Upper lobe of right lung (tissue), 1 donor: ENCODE results near the gene RASD1. TPM values are rescaled to one million over a fixed set of nuclear protein-coding genes. Genes with fewer than 3 reads are reported as not detected.

ENCODE experiments used
- ATAC-seq: fragments of 200-7000 bp; cut with Tn5 transposase; one replicate; pipeline ENCODE4 v1.9.1; 2020; ENCODE audit warnings: mild to moderate bottlenecking, moderate library complexity
- DNase-seq: peaks from one replicate; pipeline ENCODE4 v3.0.0-alpha.2; 2020
- H3K27ac ChIP-seq: fragments of 200-600 bp; one replicate; pipeline ENCODE4 v1.8.0; 2022
- H3K27me3 ChIP-seq: fragments of 200-600 bp; one replicate; pipeline ENCODE4 v1.8.0; 2022; ENCODE audit warnings: mild to moderate bottlenecking
- H3K36me3 ChIP-seq: fragments of 200-600 bp; one replicate; pipeline ENCODE4 v1.8.0; 2022
- H3K4me1 ChIP-seq: fragments of 200-600 bp; one replicate; pipeline ENCODE4 v1.8.0; 2022
- H3K4me3 ChIP-seq: fragments of 200-600 bp; one replicate; pipeline ENCODE4 v1.8.0; 2022; ENCODE audit warnings: mild to moderate bottlenecking
- H3K9me3 ChIP-seq: fragments of 200-600 bp; one replicate; pipeline ENCODE4 v1.8.0; 2022
- intact Hi-C: fragments of 100-400 bp; cut with DNase I; formaldehyde crosslinking; loops from one replicate; pipeline ENCODE4 v1.11.0; 2022
- total RNA-seq: library from RNA; stranded (reverse); fragmentation: NEBNext Ultra II Directional; extraction: Animal tissue kit (Norgen Biotek cat#: 25700); gene quantifications from one replicate; pipeline ENCODE4 v1.2.1, GENCODE V29; 2021
- TF ChIP-seq, protein P1 (sequence below): fragments of 200-600 bp; IDR thresholded peaks from one replicate; pipeline ENCODE4 v1.8.0; 2022; ENCODE audit warnings: antibody characterized with exemption
- donor health status: DM: no; HTN: yes; CAD: no; lungs with severe emphysema.

The RASD1 gene
- total RNA-seq, 1 donor from 2014 or later: 39.2 TPM

DNA sequence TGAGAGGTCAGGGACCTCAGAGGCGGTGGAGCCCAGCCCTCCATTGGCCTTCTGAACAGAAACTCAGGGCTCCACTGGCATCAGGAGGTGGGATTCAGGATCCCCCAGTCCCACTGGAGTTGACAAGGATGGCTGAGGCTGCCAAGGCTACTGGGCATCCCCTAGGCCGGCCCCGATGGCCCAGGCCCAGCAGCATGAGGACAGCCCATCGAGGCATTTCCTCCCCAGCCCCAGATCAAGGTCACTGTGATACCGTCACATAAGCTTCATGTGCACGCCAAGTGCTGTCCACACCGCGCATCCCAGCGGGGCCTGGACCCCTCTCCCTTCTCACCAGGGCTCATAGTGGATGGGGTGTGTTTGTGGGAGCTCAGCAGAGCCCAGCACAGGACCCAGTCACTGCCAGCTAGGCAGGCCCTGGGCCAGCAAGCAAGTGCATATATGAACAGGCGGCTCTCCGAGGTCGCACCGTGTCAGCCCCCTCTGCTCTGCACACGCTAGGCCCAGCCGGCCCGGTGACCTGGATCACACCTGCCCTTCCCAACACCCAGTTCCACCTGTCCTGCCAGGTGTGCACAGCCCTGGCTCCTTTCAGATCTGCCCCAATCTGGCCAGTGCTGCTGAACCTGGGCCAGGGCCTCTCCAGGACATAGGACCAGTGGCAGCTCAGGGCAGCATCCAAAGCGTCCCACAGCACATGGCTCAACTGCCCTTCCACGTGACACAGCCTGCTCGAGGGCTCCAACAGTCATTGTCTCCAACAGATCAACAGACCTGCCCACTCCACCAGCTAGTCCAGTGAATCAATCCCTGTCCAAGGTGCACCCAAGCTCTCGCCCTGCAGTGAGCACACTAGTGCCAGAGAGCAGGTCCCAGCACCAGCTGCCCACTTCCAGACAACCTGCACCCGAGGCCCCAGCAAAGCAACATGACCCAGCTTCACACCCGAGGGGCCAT is 32.8 kb upstream of the RASD1 start:
- Histone ChIP-seq H3K36me3 (no peaks in the 10 kb centered on the region), H3K27me3 (no peaks in the 10 kb centered on the region), H3K4me3 (no peak overlapping the region), H3K4me1 (no peaks in the 10 kb centered on the region), H3K27ac (no peak overlapping the region), H3K9me3 (no peaks in the 10 kb centered on the region)
- TF ChIP-seq, protein P1, sequence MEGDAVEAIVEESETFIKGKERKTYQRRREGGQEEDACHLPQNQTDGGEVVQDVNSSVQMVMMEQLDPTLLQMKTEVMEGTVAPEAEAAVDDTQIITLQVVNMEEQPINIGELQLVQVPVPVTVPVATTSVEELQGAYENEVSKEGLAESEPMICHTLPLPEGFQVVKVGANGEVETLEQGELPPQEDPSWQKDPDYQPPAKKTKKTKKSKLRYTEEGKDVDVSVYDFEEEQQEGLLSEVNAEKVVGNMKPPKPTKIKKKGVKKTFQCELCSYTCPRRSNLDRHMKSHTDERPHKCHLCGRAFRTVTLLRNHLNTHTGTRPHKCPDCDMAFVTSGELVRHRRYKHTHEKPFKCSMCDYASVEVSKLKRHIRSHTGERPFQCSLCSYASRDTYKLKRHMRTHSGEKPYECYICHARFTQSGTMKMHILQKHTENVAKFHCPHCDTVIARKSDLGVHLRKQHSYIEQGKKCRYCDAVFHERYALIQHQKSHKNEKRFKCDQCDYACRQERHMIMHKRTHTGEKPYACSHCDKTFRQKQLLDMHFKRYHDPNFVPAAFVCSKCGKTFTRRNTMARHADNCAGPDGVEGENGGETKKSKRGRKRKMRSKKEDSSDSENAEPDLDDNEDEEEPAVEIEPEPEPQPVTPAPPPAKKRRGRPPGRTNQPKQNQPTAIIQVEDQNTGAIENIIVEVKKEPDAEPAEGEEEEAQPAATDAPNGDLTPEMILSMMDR: no peak
- no peak for DNase-seq
- intact Hi-C loops: no loop called here
- ATAC-seq: peak; percentile 20

DNA sequence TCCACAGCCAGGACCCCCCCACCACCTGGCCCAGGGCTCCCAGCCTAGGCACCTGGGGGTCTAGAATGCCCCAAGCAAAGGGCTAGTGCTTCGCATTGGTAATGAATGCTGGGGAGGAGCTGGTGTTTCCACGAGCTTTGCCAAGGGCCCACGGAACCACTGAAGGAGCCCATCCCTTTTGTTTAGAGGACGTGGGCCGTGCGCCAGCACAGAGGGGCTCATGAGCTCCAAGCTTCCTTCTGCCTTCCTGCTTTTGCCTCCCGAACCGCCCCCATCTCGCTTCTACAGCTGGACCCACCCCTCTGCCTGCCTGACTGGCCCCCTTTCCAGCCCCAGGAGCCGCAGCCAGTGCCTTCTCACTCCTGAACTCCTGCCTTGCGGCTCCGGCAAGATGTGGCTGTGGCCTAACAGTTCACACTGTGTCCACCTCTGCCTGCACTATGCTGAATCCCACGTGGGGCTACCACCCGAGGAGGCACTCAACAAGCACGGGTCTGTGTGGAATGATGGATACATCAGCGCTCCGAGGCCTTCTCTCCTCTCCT is 31.8 kb upstream of the RASD1 start:
- TF ChIP-seq, protein P1: no peak
- no peaks in the 10 kb centered on the region for H3K4me1 ChIP-seq
- no peak for DNase-seq
- no peak overlapping the region for H3K4me3 ChIP-seq
- H3K36me3 ChIP-seq: no peaks in the 10 kb centered on the region
- ATAC-seq: no peak
- no peaks in the 10 kb centered on the region for H3K27me3 ChIP-seq
- no peak overlapping the region for H3K27ac ChIP-seq
- intact Hi-C loops: no loop called here
- no peaks in the 10 kb centered on the region for H3K9me3 ChIP-seq

DNA sequence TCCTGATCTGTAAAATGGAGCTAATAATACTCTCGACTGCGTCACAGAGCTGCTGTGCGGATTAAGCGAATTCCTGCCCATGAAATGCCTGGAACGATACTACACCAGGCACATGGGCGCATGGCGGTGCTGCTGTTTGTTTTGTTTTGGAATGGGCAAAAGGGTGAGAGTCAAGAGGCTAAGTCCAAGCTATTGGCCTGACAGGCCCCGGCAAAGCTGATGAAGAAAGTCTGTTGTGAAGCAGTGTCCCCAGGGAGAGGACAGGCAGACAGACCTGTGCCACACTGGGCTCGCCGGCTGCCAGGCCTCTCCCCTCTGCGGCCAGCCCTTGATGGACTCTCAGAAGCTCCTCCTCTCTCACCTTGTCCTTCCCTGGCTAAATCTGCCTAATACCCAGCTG is 31.3 kb upstream of the RASD1 start:
- no peaks in the 10 kb centered on the region for H3K4me1 ChIP-seq
- DNase-seq (no peak), ATAC-seq (peak; percentile 73)
- H3K36me3 ChIP-seq: no peaks in the 10 kb centered on the region
- H3K27ac ChIP-seq: no peak overlapping the region
- TF ChIP-seq, protein P1: no peak
- intact Hi-C loops: no loop called here
- no peaks in the 10 kb centered on the region for H3K27me3 ChIP-seq
- H3K4me3 ChIP-seq: no peak overlapping the region
- H3K9me3 ChIP-seq: no peaks in the 10 kb centered on the region

DNA sequence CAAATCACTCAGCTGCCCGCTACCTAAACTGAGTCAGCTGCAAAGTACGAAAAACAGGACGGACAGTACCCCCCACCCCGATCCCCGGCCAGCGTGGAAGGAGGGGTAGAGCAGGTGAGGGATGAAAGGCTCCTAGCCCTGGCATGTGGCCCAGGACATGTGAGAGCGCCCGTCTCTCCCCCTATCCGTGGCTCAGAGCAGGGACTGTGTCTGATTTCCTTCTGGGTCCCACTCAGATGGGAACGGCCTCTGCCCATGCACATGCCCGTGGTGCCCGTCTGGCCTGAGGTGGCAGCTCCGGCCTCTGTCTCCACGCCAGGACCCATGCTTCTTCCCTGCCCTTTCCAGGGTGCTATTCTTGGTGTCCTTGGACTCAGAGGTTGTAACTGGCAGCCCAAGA is 30.2 kb upstream of the RASD1 start:
- intact Hi-C loops: no loop called here
- Histone ChIP-seq H3K4me3 (no peak overlapping the region), H3K27me3 (no peaks in the 10 kb centered on the region), H3K36me3 (no peaks in the 10 kb centered on the region), H3K27ac (no peak overlapping the region), H3K9me3 (no peaks in the 10 kb centered on the region), H3K4me1 (no peaks in the 10 kb centered on the region)
- TF ChIP-seq, protein P1: no peak
- ATAC-seq (peak; percentile 41), DNase-seq (no peak)

DNA sequence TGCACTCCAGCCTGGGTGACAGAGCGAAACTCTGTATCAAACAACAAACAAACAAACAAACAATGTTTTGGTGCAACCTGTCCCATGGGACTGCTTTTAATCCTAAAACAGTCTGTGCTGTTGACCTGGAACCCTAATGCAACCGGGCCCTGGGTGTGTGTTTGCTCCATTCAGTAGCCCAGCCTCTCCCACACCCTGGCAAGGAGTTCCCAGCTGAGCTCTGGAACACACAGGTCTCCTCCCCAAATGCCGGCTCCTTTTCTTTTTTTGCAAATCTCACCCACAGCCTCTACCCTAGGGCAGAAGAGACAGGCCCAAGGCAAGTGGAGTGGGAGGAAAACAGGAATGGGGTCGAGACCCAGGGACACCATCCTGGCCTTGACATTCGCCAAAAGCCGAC is 29.8 kb upstream of the RASD1 start:
- intact Hi-C loops: no loop called here
- no peak for DNase-seq
- ATAC-seq: peak; percentile 10
- no peaks in the 10 kb centered on the region for H3K36me3 ChIP-seq
- TF ChIP-seq, protein P1: no peak
- no peak overlapping the region for H3K4me3 ChIP-seq
- H3K27ac ChIP-seq: no peak overlapping the region
- H3K4me1 ChIP-seq: no peaks in the 10 kb centered on the region
- H3K27me3 ChIP-seq: no peaks in the 10 kb centered on the region
- H3K9me3 ChIP-seq: no peaks in the 10 kb centered on the region
